Osteoblast (primary cell): ENCODE results near the gene LUZP2. TPM values are rescaled to one million over a fixed set of nuclear protein-coding genes. Genes with fewer than 3 reads are reported as not detected.

Experiments used
- DNase-seq: peaks from one replicate; pipeline ENCODE4 v3.0.0; 2011; ENCODE audit warnings: low spot score, mixed read lengths; ENCODE audit not compliant: insufficient read length; ENCODE audit errors: missing footprints
- H2AFZ ChIP-seq: 2 replicates; pipeline ENCODE4 v1.6.0; 2011; ENCODE audit warnings: mild to moderate bottlenecking, low read length
- H3K27ac ChIP-seq: 2 replicates; pipeline ENCODE4 v1.5.1; 2011; ENCODE audit warnings: mild to moderate bottlenecking, low read depth, low read length, moderate library complexity
- H3K27me3 ChIP-seq: 2 replicates; pipeline ENCODE4 v1.6.0; 2012; ENCODE audit warnings: mild to moderate bottlenecking, control low read depth, inconsistent platforms, low read length, moderate library complexity; ENCODE audit not compliant: insufficient read depth
- H3K36me3 ChIP-seq: 2 replicates; pipeline ENCODE4 v1.5.1; 2011; ENCODE audit warnings: mild to moderate bottlenecking, low read length, control low read depth, moderate library complexity; ENCODE audit not compliant: insufficient read depth
- H3K4me1 ChIP-seq: 2 replicates; pipeline ENCODE4 v1.5.1; 2011; ENCODE audit warnings: mild to moderate bottlenecking, low read length, control low read depth, moderate library complexity; ENCODE audit not compliant: insufficient read depth
- H3K4me2 ChIP-seq: 2 replicates; pipeline ENCODE4 v1.6.0; 2011; ENCODE audit warnings: mild to moderate bottlenecking, low read length; ENCODE audit not compliant: insufficient read depth
- H3K4me3 ChIP-seq: fragments of 200-600 bp; sonication (generic); 3 replicates; pipeline ENCODE4 v1.5.1; 2012; ENCODE audit warnings: mild to moderate bottlenecking, low read length, inconsistent platforms; ENCODE audit not compliant: insufficient read depth
- H3K79me2 ChIP-seq: 2 replicates; pipeline ENCODE4 v1.6.0; 2012; ENCODE audit warnings: mild to moderate bottlenecking, low read length, control low read depth, inconsistent platforms; ENCODE audit not compliant: insufficient read depth
- H3K9me3 ChIP-seq: 2 replicates; pipeline ENCODE4 v1.5.1; 2011; ENCODE audit warnings: low read depth, low read length, control low read depth
- H4K20me1 ChIP-seq: 2 replicates; pipeline ENCODE4 v1.6.0; 2012; ENCODE audit warnings: mild to moderate bottlenecking, low read length, control low read depth; ENCODE audit not compliant: insufficient read depth
- CTCF ChIP-seq: IDR thresholded peaks from 2 replicates; pipeline ENCODE4 v1.5.1; 2011; ENCODE audit warnings: mild to moderate bottlenecking, low read depth, low read length, moderate library complexity; ENCODE audit errors: extremely low read depth
- total RNA-seq: library from RNA; depleted of rRNA; stranded (reverse); fragments of >200 nt; gene quantifications from 2 replicates; pipeline ENCODE4 v1.2.3, GENCODE V29; 2012

The LUZP2 gene
- total RNA-seq, 1 donor: not detected

DNA sequence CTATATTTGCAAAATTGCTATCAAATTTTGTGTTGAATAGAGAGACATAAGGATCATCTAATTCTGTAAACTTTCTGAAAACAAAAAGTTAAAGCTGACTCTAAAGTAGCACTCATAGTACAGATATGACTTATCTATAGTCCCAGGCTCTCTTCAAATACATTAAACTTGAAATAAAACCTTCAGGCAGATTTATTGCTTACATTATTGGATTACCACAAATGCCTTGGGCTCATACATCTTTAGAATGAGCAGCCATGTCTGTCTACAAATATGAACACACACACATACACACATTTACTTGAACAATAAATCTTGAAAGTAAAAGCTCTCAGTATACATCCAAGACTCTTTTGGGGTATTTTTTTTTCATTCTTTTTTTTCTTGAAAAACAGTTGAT lies 207.9 kb downstream of the LUZP2 start:
- peaks cover 2% of the 10 kb centered on the region for H3K9me3 ChIP-seq

DNA sequence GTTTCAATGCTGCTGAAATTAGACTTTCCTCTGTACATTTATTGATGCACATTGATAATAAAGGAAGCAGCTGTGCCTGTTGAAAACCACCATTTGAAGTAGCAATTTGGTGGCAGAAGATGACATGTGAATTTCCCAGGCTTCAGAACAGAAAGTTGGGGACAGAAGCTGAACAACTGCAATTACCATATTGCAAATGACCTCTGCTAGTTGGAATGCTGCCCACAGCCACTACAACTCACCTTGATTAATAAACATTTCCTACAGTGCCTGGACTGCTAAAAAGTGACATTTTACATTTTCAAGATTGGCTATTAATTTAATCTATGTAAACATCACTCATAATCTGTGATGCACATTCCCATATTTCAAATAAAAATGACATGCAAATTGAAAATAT lies 208.6 kb downstream of the LUZP2 start:
- no peak overlapping the region for H3K4me3 ChIP-seq
- H3K9me3 ChIP-seq: peaks cover 4% of the 10 kb centered on the region
- no peak overlapping the region for H3K27ac ChIP-seq
- no peaks in the 10 kb centered on the region for H3K36me3 ChIP-seq
- H2AFZ ChIP-seq: no peak overlapping the region
- H3K27me3 ChIP-seq: no peaks in the 10 kb centered on the region
- no peak for DNase-seq
- TF ChIP-seq CTCF: no peak
- no peaks in the 10 kb centered on the region for H3K4me1 ChIP-seq
- no peaks in the 10 kb centered on the region for H3K79me2 ChIP-seq
- H4K20me1 ChIP-seq: no peaks in the 10 kb centered on the region
- no peak overlapping the region for H3K4me2 ChIP-seq

More for the DNA sequence above, 207.9 kb downstream of the LUZP2 start:
- no peaks in the 10 kb centered on the region for H3K36me3 ChIP-seq
- DNase-seq: no peak
- no peak for TF ChIP-seq CTCF
- no peaks in the 10 kb centered on the region for H3K27me3 ChIP-seq
- H3K4me1 ChIP-seq: no peaks in the 10 kb centered on the region
- no peaks in the 10 kb centered on the region for H4K20me1 ChIP-seq
- no peak overlapping the region for H2AFZ ChIP-seq
- no peaks in the 10 kb centered on the region for H3K79me2 ChIP-seq
- H3K4me2 ChIP-seq: no peak overlapping the region
- no peak overlapping the region for H3K27ac ChIP-seq
- H3K4me3 ChIP-seq: no peak overlapping the region

DNA sequence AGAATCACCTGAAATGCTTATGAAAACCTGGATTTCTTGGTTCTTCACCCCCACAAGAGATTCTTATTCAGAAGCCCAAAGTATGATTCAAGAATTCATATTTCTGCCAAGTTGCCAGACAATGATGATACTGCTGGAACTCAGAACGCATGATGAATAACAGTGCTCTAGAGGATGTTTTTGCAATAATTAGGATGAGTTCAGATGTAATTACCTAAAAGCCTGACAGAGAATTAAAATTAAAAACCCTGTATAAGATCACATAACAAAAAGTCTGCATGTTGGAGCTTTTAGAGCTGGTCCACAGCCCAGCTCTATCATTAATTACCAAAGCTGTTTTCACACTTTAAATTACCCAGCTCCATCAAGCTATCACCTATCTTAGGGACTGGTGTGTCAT lies 211.8 kb downstream of the LUZP2 start:
- H3K9me3 ChIP-seq: peaks cover 2% of the 10 kb centered on the region
- no peak for DNase-seq
- no peaks in the 10 kb centered on the region for H3K36me3 ChIP-seq
- H3K4me2 ChIP-seq: no peak overlapping the region
- H3K27me3 ChIP-seq: no peaks in the 10 kb centered on the region
- no peaks in the 10 kb centered on the region for H3K4me1 ChIP-seq
- no peak overlapping the region for H2AFZ ChIP-seq
- H4K20me1 ChIP-seq: no peaks in the 10 kb centered on the region
- TF ChIP-seq CTCF: no peak
- no peaks in the 10 kb centered on the region for H3K79me2 ChIP-seq
- H3K27ac ChIP-seq: no peak overlapping the region
- no peak overlapping the region for H3K4me3 ChIP-seq

- Histone ChIP-seq H3K4me1 (no peaks in the 10 kb centered on the region), H2AFZ (no peak overlapping the region), H3K4me3 (no peak overlapping the region), H3K9me3 (peaks cover 2% of the 10 kb centered on the region), H3K27ac (no peak overlapping the region), H3K27me3 (no peaks in the 10 kb centered on the region), H3K36me3 (no peaks in the 10 kb centered on the region), H4K20me1 (no peaks in the 10 kb centered on the region), H3K4me2 (no peak overlapping the region), H3K79me2 (no peaks in the 10 kb centered on the region)
- DNase-seq: no peak
- no peak for TF ChIP-seq CTCF
Observed at GRCh38 chr11:24709928-24710565, 213.2 kb downstream of the LUZP2 start.
